Measurements from ENCODE around the gene FMNL2.

Gene FMNL2

DNA sequence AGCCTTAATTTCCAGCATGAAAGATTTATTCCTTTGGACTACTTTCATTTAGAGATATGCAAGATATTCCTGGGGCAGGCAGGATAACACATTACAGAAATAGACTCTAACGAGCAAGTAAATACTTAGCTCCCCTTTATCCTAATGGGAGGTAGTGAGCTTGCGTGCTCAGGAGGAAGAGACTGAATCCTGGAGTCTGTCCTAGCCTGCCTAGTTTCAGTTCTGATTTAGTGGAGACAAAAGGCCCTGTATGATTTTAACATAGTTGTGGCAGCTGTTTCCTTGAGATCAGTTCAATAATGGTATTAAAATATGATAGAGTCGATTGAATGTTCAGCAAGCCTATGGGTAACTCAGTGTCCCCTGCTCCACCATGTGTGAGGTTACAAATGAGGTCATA is 109.5 kb downstream of the FMNL2 start:
- Histone ChIP-seq H3K36me3 (ENCODE audit: insufficient read depth, low read length) (no peaks in the 10 kb centered on the region), H4K20me1 (ENCODE audit: insufficient read depth, low read length) (no peaks in the 10 kb centered on the region), H3K4me2 (ENCODE audit: insufficient read depth, low read length) (no peak overlapping the region), H2AFZ (ENCODE audit: low read depth, low read length) (no peak overlapping the region), H3K9me3 (ENCODE audit: insufficient read depth, low read length, severe bottlenecking) (no peaks in the 10 kb centered on the region), H3K27ac (ENCODE audit: low read length) (no peak overlapping the region), H3K9ac (ENCODE audit: low read depth, low read length) (no peak overlapping the region), H3K4me1 (ENCODE audit: insufficient read depth, low read length) (no peaks in the 10 kb centered on the region), H3K79me2 (ENCODE audit: insufficient read depth, low read length) (no peaks in the 10 kb centered on the region), H3K4me3 (ENCODE audit: low read depth in 1 of 2, low read length in 2 of 2) (no peak overlapping the region), H3K27me3 (ENCODE audit: insufficient read depth, low read length, poor library complexity) (peaks cover 4% of the 10 kb centered on the region)
- TF ChIP-seq, protein P1, sequence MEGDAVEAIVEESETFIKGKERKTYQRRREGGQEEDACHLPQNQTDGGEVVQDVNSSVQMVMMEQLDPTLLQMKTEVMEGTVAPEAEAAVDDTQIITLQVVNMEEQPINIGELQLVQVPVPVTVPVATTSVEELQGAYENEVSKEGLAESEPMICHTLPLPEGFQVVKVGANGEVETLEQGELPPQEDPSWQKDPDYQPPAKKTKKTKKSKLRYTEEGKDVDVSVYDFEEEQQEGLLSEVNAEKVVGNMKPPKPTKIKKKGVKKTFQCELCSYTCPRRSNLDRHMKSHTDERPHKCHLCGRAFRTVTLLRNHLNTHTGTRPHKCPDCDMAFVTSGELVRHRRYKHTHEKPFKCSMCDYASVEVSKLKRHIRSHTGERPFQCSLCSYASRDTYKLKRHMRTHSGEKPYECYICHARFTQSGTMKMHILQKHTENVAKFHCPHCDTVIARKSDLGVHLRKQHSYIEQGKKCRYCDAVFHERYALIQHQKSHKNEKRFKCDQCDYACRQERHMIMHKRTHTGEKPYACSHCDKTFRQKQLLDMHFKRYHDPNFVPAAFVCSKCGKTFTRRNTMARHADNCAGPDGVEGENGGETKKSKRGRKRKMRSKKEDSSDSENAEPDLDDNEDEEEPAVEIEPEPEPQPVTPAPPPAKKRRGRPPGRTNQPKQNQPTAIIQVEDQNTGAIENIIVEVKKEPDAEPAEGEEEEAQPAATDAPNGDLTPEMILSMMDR (IDR thresholded peaks at IDR 0.05; ENCODE audit: borderline replicate concordance, extremely low read depth, low read length, poor library complexity, severe bottlenecking): no peak
- no peak for TF ChIP-seq EZH2 (IDR thresholded peaks at IDR 0.05; ENCODE audit: borderline replicate concordance, low read depth, low read length, severe bottlenecking)
- no peak for ATAC-seq (ENCODE audit: insufficient read depth, low read depth)
- DNase-seq: no peak

DNA sequence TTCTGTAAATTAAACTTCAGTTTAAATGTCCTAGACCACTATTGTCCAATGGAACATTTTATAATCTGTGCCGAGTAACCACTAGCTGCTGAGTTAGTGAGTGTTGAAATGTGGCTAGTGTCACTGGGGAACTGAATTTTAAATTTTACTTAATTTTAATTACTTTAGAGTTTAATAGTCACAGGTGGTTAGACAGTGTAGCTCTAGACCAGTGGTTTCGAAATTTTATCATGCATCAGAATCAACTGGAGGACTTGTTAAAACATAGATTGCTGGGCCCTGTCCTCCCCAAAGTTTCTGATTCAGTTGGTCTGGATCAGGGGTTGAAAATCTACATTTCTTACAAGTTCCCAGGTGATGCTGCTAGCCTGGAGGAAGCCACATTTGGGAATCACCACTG is 110.4 kb downstream of the FMNL2 start:
- no peak overlapping the region for H3K27ac ChIP-seq (ENCODE audit: low read length)
- H3K4me1 ChIP-seq (ENCODE audit: insufficient read depth, low read length): no peaks in the 10 kb centered on the region
- no peak overlapping the region for H3K4me3 ChIP-seq (ENCODE audit: low read depth in 1 of 2, low read length in 2 of 2)
- H3K4me2 ChIP-seq (ENCODE audit: insufficient read depth, low read length): no peak overlapping the region
- ATAC-seq (ENCODE audit: insufficient read depth, low read depth): no peak
- H3K9ac ChIP-seq (ENCODE audit: low read depth, low read length): no peak overlapping the region
- peaks cover 5% of the 10 kb centered on the region for H3K27me3 ChIP-seq (ENCODE audit: insufficient read depth, low read length, poor library complexity)
- H2AFZ ChIP-seq (ENCODE audit: low read depth, low read length): no peak overlapping the region
- H4K20me1 ChIP-seq (ENCODE audit: insufficient read depth, low read length): no peaks in the 10 kb centered on the region
- no peak for DNase-seq
- no peaks in the 10 kb centered on the region for H3K9me3 ChIP-seq (ENCODE audit: insufficient read depth, low read length, severe bottlenecking)
- no peak for TF ChIP-seq EZH2 (IDR thresholded peaks at IDR 0.05; ENCODE audit: borderline replicate concordance, low read depth, low read length, severe bottlenecking)
- TF ChIP-seq, protein P1 (IDR thresholded peaks at IDR 0.05; ENCODE audit: borderline replicate concordance, extremely low read depth, low read length, poor library complexity, severe bottlenecking): no peak
- H3K79me2 ChIP-seq (ENCODE audit: insufficient read depth, low read length): no peaks in the 10 kb centered on the region
- no peaks in the 10 kb centered on the region for H3K36me3 ChIP-seq (ENCODE audit: insufficient read depth, low read length)

DNA sequence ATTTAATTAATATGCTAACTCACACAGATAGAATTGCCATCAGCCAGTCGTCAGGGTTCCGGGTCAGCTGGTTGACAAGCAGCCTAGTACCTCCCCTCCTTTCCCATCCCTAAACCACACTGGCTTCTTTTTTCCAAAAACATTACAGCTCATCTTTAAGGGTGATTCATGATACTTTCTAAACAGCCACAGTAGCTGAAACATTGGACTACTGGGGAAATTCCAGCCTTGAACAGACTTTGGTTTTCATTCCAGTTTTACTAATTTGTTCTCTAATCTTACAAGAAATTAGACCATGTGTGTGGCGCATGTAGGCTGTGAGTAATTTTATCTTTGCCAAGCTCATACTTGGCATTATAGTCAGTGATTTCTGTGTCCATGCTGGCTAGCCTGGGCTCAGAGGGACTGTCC is 110.8 kb downstream of the FMNL2 start:
- no peak overlapping the region for H3K27ac ChIP-seq (ENCODE audit: low read length)

More for the DNA sequence above, 110.8 kb downstream of the FMNL2 start:
- H2AFZ ChIP-seq (ENCODE audit: low read depth, low read length): no peak overlapping the region
- H3K27me3 ChIP-seq (ENCODE audit: insufficient read depth, low read length, poor library complexity): peaks cover 5% of the 10 kb centered on the region
- DNase-seq (no peak), ATAC-seq (ENCODE audit: insufficient read depth, low read depth) (no peak)
- no peak overlapping the region for H3K9ac ChIP-seq (ENCODE audit: low read depth, low read length)
- H3K4me2 ChIP-seq (ENCODE audit: insufficient read depth, low read length): no peak overlapping the region
- no peaks in the 10 kb centered on the region for H3K4me1 ChIP-seq (ENCODE audit: insufficient read depth, low read length)
- H4K20me1 ChIP-seq (ENCODE audit: insufficient read depth, low read length): no peaks in the 10 kb centered on the region
- TF ChIP-seq, protein P1 (IDR thresholded peaks at IDR 0.05; ENCODE audit: borderline replicate concordance, extremely low read depth, low read length, poor library complexity, severe bottlenecking): no peak
- TF ChIP-seq EZH2 (IDR thresholded peaks at IDR 0.05; ENCODE audit: borderline replicate concordance, low read depth, low read length, severe bottlenecking): no peak
- no peaks in the 10 kb centered on the region for H3K36me3 ChIP-seq (ENCODE audit: insufficient read depth, low read length)
- H3K9me3 ChIP-seq (ENCODE audit: insufficient read depth, low read length, severe bottlenecking): no peaks in the 10 kb centered on the region
- H3K79me2 ChIP-seq (ENCODE audit: insufficient read depth, low read length): no peaks in the 10 kb centered on the region
- H3K4me3 ChIP-seq (ENCODE audit: low read depth in 1 of 2, low read length in 2 of 2): no peak overlapping the region
